ENCODE data around the gene INSM1.

The INSM1 gene

GRCh38 chr20:20367575-20368417 lies at the start of gene INSM1:
Gene INSM1 (plus strand): TSS chr20:20368104. CDS start chr20:20368268, 164 bp downstream.
- Histone ChIP-seq H3K36me3 (ENCODE audit: control insufficient read depth in 2 of 2, insufficient read depth in 2 of 2, low read length in 2 of 2) (no peaks in the 10 kb centered on the region), H3K4me1 (ENCODE audit: control insufficient read depth, insufficient read depth, low read length) (peaks cover 13% of the 10 kb centered on the region), H3K9ac (ENCODE audit: low read length in 2 of 2) (no peak within 1 kb of the TSS), H3K27me3 (ENCODE audit: control insufficient read depth in 1 of 2, insufficient read depth in 2 of 2, low read length in 2 of 2) (peaks cover 38 to 77% of the 10 kb centered on the region in 2 donors), H3K27ac (ENCODE audit: low read length) (no peak within 1 kb of the TSS), H3K9me3 (ENCODE audit: control insufficient read depth in 2 of 2, low read length in 2 of 2) (no peaks in the 10 kb centered on the region), H3K4me3 (ENCODE audit: low read length in 2 of 2) (peak within 1 kb of the TSS in 1 of 2 donors; percentile 54)

GRCh38 chr20:20318365-20319161 lies 49.3 kb upstream of the INSM1 start:
- Histone ChIP-seq H3K9ac (ENCODE audit: low read length in 2 of 2) (no peak overlapping the region), H3K36me3 (ENCODE audit: control insufficient read depth in 2 of 2, insufficient read depth in 2 of 2, low read length in 2 of 2) (no peaks in the 10 kb centered on the region), H3K4me1 (ENCODE audit: control insufficient read depth, insufficient read depth, low read length) (no peaks in the 10 kb centered on the region), H3K9me3 (ENCODE audit: control insufficient read depth in 2 of 2, low read length in 2 of 2) (peaks cover 5 to 13% of the 10 kb centered on the region in 2 donors), H3K4me3 (ENCODE audit: low read length in 2 of 2) (no peak overlapping the region), H3K27me3 (ENCODE audit: control insufficient read depth in 1 of 2, insufficient read depth in 2 of 2, low read length in 2 of 2) (no peaks in the 10 kb centered on the region), H3K27ac (ENCODE audit: low read length) (no peak overlapping the region)

- H3K4me3 ChIP-seq (ENCODE audit: low read length in 2 of 2), result no peak overlapping the region
- H3K4me1 ChIP-seq (ENCODE audit: control insufficient read depth, insufficient read depth, low read length), result no peaks in the 10 kb centered on the region
- peaks cover 5 to 8% of the 10 kb centered on the region in 2 donors for H3K9me3 ChIP-seq (ENCODE audit: control insufficient read depth in 2 of 2, low read length in 2 of 2)
- no peak overlapping the region for H3K9ac ChIP-seq (ENCODE audit: low read length in 2 of 2)
- no peak overlapping the region for H3K27ac ChIP-seq (ENCODE audit: low read length)
- H3K27me3 ChIP-seq (ENCODE audit: control insufficient read depth in 1 of 2, insufficient read depth in 2 of 2, low read length in 2 of 2), result no peaks in the 10 kb centered on the region
- no peaks in the 10 kb centered on the region for H3K36me3 ChIP-seq (ENCODE audit: control insufficient read depth in 2 of 2, insufficient read depth in 2 of 2, low read length in 2 of 2)
These were observed 46.8 kb upstream of the INSM1 start for GRCh38 chr20:20321134-20321533.

GRCh38 chr20:20321917-20322316 lies 46.0 kb upstream of the INSM1 start:
- H3K4me3 ChIP-seq (ENCODE audit: low read length in 2 of 2), result no peak overlapping the region
- H3K4me1 ChIP-seq (ENCODE audit: control insufficient read depth, insufficient read depth, low read length), result no peaks in the 10 kb centered on the region
- no peak overlapping the region for H3K9ac ChIP-seq (ENCODE audit: low read length in 2 of 2)
- H3K36me3 ChIP-seq (ENCODE audit: control insufficient read depth in 2 of 2, insufficient read depth in 2 of 2, low read length in 2 of 2), result no peaks in the 10 kb centered on the region
- H3K27ac ChIP-seq (ENCODE audit: low read length), result no peak overlapping the region
- H3K27me3 ChIP-seq (ENCODE audit: control insufficient read depth in 1 of 2, insufficient read depth in 2 of 2, low read length in 2 of 2), result no peaks in the 10 kb centered on the region
- H3K9me3 ChIP-seq (ENCODE audit: control insufficient read depth in 2 of 2, low read length in 2 of 2), result peaks cover 5 to 8% of the 10 kb centered on the region in 2 donors

- Histone ChIP-seq H3K9ac (ENCODE audit: low read length in 2 of 2) (no peak overlapping the region), H3K27me3 (ENCODE audit: control insufficient read depth in 1 of 2, insufficient read depth in 2 of 2, low read length in 2 of 2) (no peaks in the 10 kb centered on the region), H3K4me1 (ENCODE audit: control insufficient read depth, insufficient read depth, low read length) (no peaks in the 10 kb centered on the region), H3K4me3 (ENCODE audit: low read length in 2 of 2) (no peak overlapping the region), H3K27ac (ENCODE audit: low read length) (no peak overlapping the region), H3K36me3 (ENCODE audit: control insufficient read depth in 2 of 2, insufficient read depth in 2 of 2, low read length in 2 of 2) (no peaks in the 10 kb centered on the region), H3K9me3 (ENCODE audit: control insufficient read depth in 2 of 2, low read length in 2 of 2) (peaks cover 5 to 8% of the 10 kb centered on the region in 2 donors)
These were observed 45.0 kb upstream of the INSM1 start for GRCh38 chr20:20322912-20323311.

- no peak overlapping the region for H3K4me3 ChIP-seq (ENCODE audit: low read length in 2 of 2)
- H3K27ac ChIP-seq (ENCODE audit: low read length), result no peak overlapping the region
- H3K36me3 ChIP-seq (ENCODE audit: control insufficient read depth in 2 of 2, insufficient read depth in 2 of 2, low read length in 2 of 2), result no peaks in the 10 kb centered on the region
- no peaks in the 10 kb centered on the region for H3K27me3 ChIP-seq (ENCODE audit: control insufficient read depth in 1 of 2, insufficient read depth in 2 of 2, low read length in 2 of 2)
- H3K9ac ChIP-seq (ENCODE audit: low read length in 2 of 2), result no peak overlapping the region
- no peaks in the 10 kb centered on the region for H3K9me3 ChIP-seq (ENCODE audit: control insufficient read depth in 2 of 2, low read length in 2 of 2)
- no peaks in the 10 kb centered on the region for H3K4me1 ChIP-seq (ENCODE audit: control insufficient read depth, insufficient read depth, low read length)
These were observed 40.2 kb upstream of the INSM1 start for GRCh38 chr20:20327746-20328145.

- H3K4me3 ChIP-seq (ENCODE audit: low read length in 2 of 2), result no peak overlapping the region
These were observed 38.3 kb upstream of the INSM1 start for GRCh38 chr20:20329564-20329963.

GRCh38 chr20:20331156-20331555 lies 36.7 kb upstream of the INSM1 start:
- Histone ChIP-seq H3K36me3 (ENCODE audit: control insufficient read depth in 2 of 2, insufficient read depth in 2 of 2, low read length in 2 of 2) (no peaks in the 10 kb centered on the region), H3K27ac (ENCODE audit: low read length) (no peak overlapping the region), H3K27me3 (ENCODE audit: control insufficient read depth in 1 of 2, insufficient read depth in 2 of 2, low read length in 2 of 2) (peaks cover 2 to 3% of the 10 kb centered on the region in 2 donors), H3K9me3 (ENCODE audit: control insufficient read depth in 2 of 2, low read length in 2 of 2) (no peaks in the 10 kb centered on the region), H3K4me1 (ENCODE audit: control insufficient read depth, insufficient read depth, low read length) (no peaks in the 10 kb centered on the region), H3K4me3 (ENCODE audit: low read length in 2 of 2) (no peak overlapping the region), H3K9ac (ENCODE audit: low read length in 2 of 2) (no peak overlapping the region)

More at GRCh38 chr20:20329564-20329963, 38.3 kb upstream of the INSM1 start:
- no peak overlapping the region for H3K27ac ChIP-seq (ENCODE audit: low read length)
- H3K9me3 ChIP-seq (ENCODE audit: control insufficient read depth in 2 of 2, low read length in 2 of 2), result no peaks in the 10 kb centered on the region
- H3K9ac ChIP-seq (ENCODE audit: low read length in 2 of 2), result no peak overlapping the region
- no peaks in the 10 kb centered on the region for H3K27me3 ChIP-seq (ENCODE audit: control insufficient read depth in 1 of 2, insufficient read depth in 2 of 2, low read length in 2 of 2)
- H3K4me1 ChIP-seq (ENCODE audit: control insufficient read depth, insufficient read depth, low read length), result no peaks in the 10 kb centered on the region
- H3K36me3 ChIP-seq (ENCODE audit: control insufficient read depth in 2 of 2, insufficient read depth in 2 of 2, low read length in 2 of 2), result no peaks in the 10 kb centered on the region

- Histone ChIP-seq H3K27ac (ENCODE audit: low read length) (no peak overlapping the region), H3K9me3 (ENCODE audit: control insufficient read depth in 2 of 2, low read length in 2 of 2) (no peaks in the 10 kb centered on the region), H3K4me3 (ENCODE audit: low read length in 2 of 2) (no peak overlapping the region), H3K36me3 (ENCODE audit: control insufficient read depth in 2 of 2, insufficient read depth in 2 of 2, low read length in 2 of 2) (no peaks in the 10 kb centered on the region), H3K9ac (ENCODE audit: low read length in 2 of 2) (no peak overlapping the region), H3K4me1 (ENCODE audit: control insufficient read depth, insufficient read depth, low read length) (no peaks in the 10 kb centered on the region), H3K27me3 (ENCODE audit: control insufficient read depth in 1 of 2, insufficient read depth in 2 of 2, low read length in 2 of 2) (peaks cover 2 to 3% of the 10 kb centered on the region in 2 donors)
These were observed 36.1 kb upstream of the INSM1 start for GRCh38 chr20:20331817-20332216.

GRCh38 chr20:20333866-20334265 lies 34.0 kb upstream of the INSM1 start:
- Histone ChIP-seq H3K27me3 (ENCODE audit: control insufficient read depth in 1 of 2, insufficient read depth in 2 of 2, low read length in 2 of 2) (peaks cover 2 to 3% of the 10 kb centered on the region in 2 donors), H3K4me1 (ENCODE audit: control insufficient read depth, insufficient read depth, low read length) (no peaks in the 10 kb centered on the region), H3K4me3 (ENCODE audit: low read length in 2 of 2) (no peak overlapping the region), H3K9me3 (ENCODE audit: control insufficient read depth in 2 of 2, low read length in 2 of 2) (no peaks in the 10 kb centered on the region), H3K36me3 (ENCODE audit: control insufficient read depth in 2 of 2, insufficient read depth in 2 of 2, low read length in 2 of 2) (no peaks in the 10 kb centered on the region), H3K27ac (ENCODE audit: low read length) (no peak overlapping the region), H3K9ac (ENCODE audit: low read length in 2 of 2) (no peak overlapping the region)
